GM18909 (cell line): ENCODE data around the gene SLC9A3.

ENCODE experiments used
- ATAC-seq: cut with Tn5 transposase; IDR thresholded peaks from one replicate; pipeline ENCODE4 v1.9.1; 2021; ENCODE audit warnings: mild to moderate bottlenecking; ENCODE audit not compliant: unreplicated experiment, poor library complexity

Gene SLC9A3

DNA sequence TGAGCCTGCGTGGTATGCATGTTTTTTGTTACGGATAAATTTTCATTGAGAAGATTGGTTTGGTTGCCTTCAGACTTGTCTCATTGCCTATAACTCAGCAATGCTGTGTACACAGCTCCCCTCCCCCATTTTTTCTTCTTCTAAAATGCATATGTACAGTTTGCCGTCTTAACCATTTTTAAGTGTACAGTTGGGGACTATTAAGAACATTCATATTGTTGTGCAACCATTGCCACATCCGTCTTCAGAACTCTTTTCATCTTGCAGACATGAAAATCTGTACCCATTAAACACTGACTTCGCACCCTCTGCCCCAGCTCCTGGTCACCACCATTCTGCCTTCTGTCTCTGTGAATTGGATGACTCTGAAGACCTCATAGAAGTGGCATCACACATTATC is 75.1 kb downstream of the SLC9A3 start:
- ATAC-seq: no peak

DNA sequence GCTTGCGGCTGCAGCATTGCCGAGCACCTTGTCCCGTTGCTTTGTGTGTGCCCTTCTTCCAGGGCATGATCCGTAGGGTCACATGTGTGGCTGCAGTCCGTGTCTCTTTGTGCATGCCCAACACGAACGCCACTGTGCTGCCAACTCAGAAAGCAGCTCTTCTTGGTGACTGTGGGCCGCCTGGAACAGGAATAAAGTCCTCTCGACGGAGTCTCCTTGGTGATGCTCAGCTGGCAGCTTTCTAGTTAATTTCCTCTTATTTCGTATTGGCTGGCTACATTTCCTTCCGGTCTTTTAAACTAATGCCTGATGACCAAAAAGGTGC is 75.5 kb downstream of the SLC9A3 start:
- ATAC-seq: no peak

DNA sequence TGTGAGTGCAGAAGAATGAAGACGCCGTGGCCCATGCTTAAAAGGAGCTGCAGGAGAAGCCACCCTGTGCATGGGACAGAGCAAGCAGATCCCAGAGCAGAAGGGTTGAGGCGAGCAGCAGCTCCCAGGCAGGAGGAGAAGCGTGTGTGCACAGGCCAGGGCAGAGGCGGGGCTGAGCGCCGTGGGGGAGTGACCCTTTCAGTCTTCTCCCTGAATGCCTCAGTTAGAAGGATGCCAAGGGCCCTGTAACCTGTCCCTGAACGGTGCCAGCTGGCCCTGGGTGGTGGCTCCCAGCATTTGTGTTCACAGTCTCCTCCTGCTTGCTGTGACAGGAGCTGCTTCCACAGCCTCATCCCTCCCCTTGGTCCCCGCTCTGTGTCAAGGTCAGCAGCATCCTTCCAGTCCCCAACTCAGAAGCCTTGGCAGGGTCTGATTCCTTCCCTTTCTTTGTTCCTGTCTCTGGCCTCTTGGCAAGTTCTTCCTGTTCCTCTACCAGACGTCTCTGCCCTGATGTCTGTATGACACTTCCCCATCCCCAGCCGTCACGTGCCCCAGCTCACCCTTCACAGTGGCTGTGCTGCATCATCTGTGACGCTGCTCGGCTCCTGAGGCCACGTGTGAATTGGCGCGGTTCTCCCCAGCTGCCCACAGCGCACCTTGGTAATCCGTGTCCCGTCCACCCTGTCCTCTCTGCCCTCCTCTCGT is 76.0 kb downstream of the SLC9A3 start:
- ATAC-seq: no peak

DNA sequence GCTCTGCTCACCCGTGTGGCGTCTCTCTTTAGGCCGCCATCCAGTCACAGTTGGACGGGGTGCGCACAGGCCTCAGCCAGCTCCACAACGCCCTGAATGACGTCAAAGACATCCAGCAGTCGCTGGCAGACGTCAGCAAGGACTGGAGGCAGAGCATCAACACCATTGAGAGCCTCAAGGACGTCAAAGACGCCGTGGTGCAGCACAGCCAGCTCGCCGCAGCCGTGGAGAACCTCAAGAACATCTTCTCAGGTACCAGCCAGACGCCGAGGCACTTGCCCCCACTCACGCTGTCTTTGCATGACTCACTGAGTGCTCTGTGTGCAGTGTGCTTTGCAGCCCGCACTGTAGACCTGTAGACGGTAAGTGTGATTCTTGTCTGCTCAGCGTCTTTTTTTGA is 76.7 kb downstream of the SLC9A3 start:
- no peak for ATAC-seq

DNA sequence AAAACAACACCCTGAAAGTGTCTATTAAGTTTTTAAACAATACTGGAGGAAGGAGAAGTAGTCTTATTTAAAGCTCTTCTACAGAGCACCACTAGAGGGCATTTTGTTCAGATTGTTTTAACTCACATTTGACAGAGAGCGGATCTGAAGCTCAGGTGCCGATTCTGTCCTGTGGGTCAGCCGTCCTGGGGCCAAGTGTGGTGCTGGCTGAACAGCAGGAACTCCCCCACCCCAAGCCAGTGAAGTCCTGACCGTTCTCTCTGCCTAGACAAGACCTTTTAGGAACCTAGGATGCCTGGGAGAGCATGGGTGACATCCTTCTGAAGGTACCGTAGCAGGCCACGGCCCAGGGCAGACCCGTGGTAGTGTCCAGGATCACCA is 77.4 kb downstream of the SLC9A3 start:
- no peak for ATAC-seq

DNA sequence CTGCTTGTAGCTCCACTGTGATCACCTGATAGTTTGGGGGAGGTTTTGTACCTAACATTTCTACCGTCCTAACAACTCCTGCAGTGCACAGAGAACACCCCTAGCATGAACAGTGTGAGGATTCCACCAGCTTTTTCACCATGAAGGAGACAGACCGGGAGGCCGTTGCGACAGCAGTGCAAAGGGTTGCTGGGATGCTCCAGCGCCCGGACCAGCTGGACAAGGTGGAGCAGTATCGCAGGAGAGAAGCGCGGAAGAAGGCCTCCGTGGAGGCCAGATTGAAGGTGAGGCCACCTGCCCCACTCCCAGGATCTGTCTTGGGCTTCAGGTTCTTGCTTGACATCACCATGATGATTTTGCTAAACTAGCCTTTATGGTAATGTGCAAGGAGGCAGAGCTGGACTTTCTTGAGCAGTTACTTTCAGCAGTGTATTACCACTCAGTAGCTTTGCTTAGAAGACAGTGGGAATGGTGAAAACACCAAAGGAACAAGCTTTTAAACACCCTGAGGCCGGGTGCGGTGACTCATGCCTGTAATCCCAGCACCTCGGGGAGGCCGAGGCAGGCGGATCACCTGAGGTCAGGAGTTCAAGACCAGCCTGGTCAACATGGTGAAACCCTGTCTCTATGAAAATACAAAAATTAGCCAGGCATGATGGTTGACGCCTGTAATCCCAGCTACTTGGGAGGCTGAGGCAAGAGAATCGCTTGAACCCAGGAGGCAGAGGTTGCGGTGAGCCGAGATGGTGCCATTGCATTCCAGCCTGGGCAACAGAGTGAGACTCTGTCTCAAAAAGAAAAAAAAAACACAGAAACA is 78.0 kb downstream of the SLC9A3 start:
- ATAC-seq: no peak

DNA sequence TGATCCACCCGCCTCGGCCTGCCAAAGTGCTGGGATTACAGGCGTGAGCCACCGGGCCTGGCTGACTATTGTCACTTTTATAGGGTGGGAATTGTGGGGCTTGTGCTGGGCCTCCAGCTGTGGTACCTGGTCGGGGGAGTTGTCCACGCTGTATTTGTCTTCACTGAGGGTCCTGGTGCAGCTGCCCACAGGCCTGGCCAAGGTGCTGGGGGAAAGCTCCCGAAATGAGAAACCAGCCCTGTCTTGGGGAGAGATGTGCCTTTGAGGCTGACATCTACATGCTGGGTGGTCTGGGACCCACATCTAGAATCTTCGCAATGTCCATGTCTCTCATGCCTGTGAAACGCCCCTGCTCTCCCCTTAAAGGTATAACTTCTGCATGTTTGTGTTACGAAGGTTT is 78.7 kb downstream of the SLC9A3 start:
- no peak for ATAC-seq

DNA sequence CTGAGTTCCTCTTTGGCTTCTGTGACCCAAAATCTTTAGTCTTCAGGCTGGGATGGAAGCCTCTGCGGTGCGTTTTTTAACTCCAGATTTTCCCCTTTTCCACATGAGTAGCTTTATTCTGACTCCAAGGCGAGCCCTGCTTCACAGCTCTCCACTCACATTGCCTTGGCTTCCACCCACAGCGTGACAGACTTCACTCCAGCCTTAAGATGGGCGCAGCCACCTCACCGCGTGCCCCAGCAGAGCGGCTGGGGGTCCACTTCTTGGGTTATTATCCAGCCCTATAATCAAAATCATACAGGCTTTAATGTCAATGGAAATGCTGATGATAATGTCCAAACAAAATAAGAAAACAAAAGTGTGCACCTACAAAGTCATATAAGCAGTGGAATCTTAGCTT is 80.0 kb downstream of the SLC9A3 start:
- ATAC-seq: no peak

DNA sequence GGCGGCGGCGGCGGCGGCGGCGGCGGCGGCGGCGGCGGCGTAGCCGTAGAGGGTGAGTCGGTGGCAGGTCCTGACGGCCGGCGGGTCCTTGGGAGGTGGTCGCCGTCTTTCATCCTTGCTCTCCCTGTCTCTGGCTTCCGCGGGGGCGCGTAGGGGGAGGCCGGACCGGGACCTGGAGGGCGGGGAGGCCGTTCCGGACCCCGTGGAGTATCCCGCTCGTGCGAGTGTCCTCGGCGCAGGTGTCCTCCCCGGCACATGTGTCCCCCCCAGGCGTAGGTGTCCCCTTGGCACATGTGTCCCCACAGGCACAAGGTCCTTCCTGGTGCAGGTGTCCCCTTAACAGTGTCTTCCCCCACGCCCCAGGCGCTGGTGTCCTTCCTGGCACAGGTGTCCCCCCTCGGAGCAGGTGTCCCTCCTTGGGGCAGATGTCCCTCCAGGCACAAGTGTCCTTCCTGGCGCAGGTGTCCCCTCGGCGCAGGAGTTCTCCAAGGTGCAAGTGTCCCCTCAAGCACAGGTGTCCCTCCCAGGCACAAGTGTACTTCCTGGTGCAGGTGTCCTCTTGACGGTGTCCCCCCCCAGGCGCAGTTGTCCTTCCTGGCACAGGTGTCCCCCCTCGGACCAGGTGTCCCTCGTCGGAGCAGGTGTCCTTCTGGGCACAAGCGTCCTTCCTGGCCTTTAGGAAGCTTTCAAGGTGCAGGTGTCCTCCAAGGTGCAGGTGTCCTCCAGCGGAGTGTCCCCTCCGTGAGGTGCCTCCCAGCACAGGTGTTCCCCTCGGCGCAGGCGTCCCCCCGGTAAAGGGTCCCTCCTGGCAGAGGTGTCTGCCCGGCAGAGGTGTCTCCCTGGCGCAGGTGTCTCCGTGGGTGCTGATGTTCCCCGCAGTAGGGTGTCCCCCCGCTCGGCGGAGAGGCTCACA is 80.8 kb downstream of the SLC9A3 start:
- peak; percentile 29 for ATAC-seq

DNA sequence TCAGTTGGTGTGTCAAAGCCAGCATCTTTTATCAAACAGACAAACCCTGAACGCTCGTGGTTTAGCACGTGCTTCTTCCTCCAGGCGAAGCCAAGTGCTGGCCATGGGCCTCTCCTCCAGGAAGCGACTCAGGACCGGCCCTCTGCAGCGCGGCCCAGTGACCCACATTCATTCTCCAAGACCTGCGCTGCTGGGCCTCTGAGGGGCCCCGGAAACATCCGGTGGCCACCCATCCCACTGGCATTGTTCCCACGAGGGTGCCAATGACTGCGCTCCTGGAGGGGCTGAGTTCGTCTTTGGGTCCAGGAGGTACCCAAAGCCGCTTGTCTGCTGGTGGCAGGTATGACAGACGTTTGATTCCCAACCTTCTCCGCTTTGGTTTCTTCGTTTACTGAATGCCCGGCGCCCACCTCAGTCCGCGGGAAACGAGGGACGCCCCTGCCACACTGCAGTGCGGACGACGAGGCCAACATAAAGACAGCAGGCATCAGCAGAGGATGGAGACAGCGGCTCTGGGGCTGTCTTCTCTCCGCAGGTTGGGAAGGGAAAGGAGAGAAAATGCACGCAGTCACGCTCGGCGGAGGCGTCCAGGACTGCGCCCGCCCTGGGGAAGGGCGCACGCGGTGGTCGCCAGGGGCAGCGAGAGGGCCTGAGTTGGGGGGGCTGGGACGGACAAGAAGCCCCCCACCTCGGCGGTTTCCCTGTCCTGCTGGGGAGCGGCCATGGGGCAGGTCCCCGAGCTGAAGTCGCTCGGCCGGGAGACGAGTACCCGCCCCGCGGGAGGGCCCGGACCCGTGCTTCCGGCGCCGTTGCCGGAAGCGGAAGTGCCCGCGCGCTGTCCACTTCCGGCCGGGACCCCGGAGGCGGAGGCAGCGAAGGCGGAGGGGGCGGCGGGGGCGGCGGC is 81.7 kb downstream of the SLC9A3 start, which contains the start of gene EXOC3:
EXOC3 (plus strand) TSS at position 842 of the 904 bp plus-strand sequence. CDS start 3,030 bp downstream, outside the sequence.
- ATAC-seq: peak; percentile 87

DNA sequence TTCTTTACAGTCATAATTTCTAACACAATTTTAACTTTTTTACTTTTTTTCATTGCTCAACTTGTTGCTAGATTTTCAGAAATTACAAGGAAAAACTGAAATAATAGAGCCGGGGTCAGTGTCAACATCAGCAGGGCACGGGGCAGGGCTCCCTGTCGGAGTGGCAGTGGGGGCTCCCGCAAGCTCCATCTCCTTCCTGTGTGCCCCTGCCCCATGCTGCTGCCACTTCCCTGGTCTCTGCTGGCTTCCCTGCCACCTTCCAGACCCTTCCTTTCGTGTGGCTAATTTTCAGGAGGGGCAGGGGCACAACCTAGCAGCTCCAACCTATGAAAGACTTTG is 82.3 kb downstream of the SLC9A3 start:
- ATAC-seq: no peak

DNA sequence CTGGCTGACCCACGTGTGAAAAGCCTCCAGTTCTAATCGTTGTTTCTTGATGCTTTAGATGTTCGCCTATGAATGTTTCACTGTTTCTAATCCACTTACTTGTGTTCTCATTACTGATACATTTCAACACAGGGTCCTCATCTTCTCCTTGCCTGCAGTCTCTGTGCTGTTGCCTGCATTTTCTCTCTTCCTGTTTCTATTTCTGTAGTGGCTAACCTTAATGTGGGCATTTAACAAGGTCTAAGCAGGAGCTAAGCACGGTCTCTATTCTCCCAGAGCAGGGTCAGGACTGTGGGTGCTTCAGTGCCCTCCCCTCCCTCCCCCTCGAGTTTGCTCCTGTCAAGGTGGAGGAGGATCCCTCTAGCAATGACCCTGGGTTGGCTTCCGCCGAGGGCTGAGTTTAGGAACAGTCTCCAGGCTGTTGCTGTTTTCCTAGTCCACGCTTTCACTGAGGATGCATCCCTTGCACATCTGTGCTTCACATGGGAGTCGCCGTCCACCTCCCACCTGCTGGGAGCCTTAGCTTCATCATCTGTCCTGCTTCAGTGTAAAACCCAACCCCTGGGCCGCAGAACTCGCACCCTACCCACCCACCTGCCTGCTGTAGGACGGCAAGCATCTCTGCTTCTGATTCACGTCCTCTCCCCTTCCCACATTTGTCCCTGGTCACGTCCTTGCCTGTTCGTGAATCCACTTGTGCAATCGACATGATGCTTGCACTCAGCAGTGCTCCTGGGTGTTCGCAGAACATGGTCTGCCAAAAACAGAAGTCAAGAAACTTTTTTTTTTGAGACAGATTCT is 83.6 kb downstream of the SLC9A3 start:
- ATAC-seq: no peak

DNA sequence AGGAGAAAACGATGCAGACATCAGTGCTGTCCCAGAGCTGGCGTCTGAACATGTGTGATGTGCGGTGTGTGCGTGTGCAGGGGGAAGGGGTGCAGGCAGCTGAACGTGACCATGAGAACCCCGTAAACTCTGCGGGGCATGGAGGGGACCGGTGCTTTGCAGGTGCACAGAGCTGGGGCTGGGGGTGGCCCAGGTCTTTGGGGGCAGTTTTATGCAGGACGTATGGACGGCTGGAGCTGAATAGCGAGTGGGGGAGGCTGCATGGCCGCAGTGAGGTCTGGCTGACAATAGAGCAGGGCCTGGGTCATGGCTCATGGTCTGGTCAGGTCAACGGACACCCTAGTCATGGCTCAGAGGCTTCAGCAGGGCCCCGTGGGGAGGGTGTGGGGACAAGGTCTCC is 84.6 kb downstream of the SLC9A3 start:
- no peak for ATAC-seq

DNA sequence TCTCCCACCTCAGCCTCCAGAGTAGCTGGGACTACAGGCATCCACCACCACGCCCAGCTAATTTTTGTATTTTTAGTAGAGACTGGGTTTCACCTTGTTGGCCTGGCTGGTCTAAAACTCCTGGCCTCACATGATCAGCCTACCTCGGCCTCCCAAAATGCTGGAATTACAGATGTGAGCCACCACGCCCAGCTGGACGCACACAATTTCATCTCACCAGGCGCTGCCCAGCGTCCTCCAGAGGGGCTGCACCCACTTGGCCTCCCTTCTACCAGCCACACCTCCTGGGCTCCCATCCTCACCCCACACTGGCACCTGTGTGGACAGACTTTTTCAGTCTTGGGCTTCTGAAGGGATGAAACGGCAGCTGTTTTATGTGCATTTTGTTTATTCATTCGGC is 85.1 kb downstream of the SLC9A3 start:
- ATAC-seq: no peak

DNA sequence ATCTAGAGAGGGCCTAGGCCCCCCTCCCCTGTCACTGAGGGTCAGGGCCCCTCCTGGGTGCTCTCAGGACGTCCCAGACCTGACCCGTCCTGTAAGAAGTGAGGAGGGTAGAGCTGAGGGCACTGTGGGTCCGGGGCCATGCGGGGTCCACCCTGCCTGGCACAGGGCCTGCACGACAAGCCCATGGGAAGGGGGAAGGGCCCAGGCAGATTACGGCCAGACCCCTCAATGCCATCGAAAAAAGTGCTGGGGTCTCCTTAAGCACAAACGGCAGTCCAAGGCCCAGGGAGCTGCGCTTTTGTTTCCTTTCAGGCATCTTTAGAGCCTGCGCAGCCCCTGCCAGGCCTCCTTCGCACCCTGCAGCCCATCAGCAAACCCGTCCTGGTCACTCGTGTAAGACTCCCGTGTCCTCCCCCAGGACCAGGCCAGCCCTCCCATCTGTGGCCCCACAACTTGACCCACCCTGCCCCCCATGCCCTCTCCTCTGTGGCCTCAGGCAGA is 85.7 kb downstream of the SLC9A3 start:
- ATAC-seq: no peak

DNA sequence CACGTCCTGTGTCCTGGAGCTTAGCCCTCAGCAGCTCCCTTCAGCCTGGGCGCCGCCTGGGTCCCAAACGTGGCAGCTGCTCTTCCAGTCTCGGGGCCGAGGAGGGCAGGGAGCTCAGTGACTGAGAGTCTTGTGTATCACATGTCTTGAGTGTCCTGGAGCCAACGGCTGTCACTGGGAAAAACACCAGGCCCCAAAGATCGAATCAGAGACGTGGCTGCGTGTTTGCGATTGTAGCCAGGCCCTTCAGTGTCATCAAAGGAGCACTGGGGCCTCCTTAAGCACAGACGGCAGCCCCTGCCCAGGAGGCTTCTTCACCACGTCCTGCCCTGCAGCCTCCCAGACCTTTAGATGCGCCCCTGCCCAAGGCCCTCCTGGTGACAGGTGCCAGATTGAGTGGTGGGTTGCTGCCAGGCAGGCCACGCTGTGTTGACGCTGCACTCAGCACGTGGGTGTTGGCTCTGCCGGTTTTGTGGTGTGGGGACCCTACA is 86.9 kb downstream of the SLC9A3 start:
- ATAC-seq: no peak

DNA sequence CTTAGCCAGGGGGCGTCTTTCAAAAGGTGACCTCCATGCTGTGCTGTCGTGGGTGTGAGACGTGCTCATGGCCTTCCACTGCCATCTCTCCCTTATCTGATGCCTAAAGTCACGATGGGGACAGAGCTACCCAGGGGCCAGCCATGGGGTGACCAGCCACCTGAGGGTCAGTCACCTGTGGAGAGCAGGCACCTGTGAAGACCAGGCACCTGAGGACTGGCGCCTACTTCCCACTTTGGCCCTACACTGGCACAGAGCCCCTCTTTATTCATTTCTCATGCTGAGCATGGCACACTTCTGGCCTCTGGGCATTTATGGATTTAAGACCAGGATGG is 87.6 kb downstream of the SLC9A3 start:
- ATAC-seq: no peak

DNA sequence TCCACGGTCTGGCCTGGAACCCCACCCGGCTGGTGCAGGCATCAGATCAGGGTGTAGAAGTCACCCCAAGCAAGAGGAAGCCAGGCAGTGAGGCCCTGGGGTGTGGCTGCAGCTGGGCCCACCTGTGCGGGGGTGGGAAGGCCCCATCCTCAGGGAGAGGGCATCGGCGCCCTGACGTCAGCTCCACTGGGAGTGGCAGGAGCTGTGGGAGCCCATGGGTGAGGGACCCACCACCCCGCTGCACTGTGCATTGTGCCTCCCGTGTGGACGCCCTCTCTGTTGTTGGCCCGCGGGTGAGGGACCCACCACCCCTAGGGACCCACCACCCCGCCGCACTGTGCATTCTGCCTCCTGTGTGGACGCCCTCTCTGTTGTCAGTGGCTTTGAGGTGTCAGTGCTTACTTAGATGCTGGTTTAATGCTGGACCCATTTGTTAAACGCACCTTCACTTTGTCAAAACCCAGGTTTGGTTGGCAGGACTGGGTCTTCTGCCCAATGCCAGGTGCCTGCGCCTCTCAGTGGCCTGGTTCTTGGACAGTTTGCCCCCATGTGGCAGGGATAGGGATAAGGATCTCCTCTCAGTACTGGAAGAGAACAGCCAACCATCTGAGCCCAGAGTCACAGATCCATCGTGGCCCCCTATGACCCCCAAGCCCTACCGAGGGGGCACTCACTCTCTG is 88.1 kb downstream of the SLC9A3 start:
- no peak for ATAC-seq
